T-cell (primary cell): ENCODE data around the gene SENP3. TPM values are rescaled to one million over a fixed set of nuclear protein-coding genes. Genes with fewer than 3 reads are reported as not detected.

ENCODE experiments used
- ATAC-seq, 4 experiments: fragments of 200-7000 bp in 3 of 4; fragments of 150-1000 bp in 1 of 4; cut with Tn5 transposase; replicated peaks in 1 of 4; 1 replicate in 3 of 4; 2 replicates in 1 of 4; pipeline ENCODE4 v1.10.0; 2021; ENCODE audit warnings: moderate library complexity in 3 of 4, mild to moderate bottlenecking in 2 of 4, moderate number of reproducible peaks in 1 of 4
- CTCF ChIA-PET, 2 donors: fragments of 300-600 bp; sonication (Branson Sonifier 250); formaldehyde crosslinking; loops; one replicate each; lab custom pipeline; 2022; ENCODE audit warnings: antibody characterized with exemption in 2 of 2; lab: Charles Lee
- POLR2A ChIA-PET, 2 donors: fragments of 300-600 bp; sonication (Branson Sonifier 250); formaldehyde crosslinking; loops; one replicate each; lab custom pipeline; 2022; ENCODE audit warnings: antibody characterized with exemption in 2 of 2; lab: Charles Lee
- DNase-seq, 35 experiments: peaks; one replicate each; pipeline versions ENCODE4 v3.0.0 to v3.0.0-alpha.2; 2013 to 2023
- H3K27ac ChIP-seq: one replicate; pipeline ENCODE4 v1.5.1; 2013; ENCODE audit warnings: low read length
- H3K27me3 ChIP-seq, 2 experiments: replicated peaks in 1 of 2; 1 replicate in 1 of 2; 2 replicates in 1 of 2; pipeline versions ENCODE4 v1.6.1 to v1.7.0; 2013; ENCODE audit warnings: low read length in 1 of 2, mixed read lengths in 1 of 2; ENCODE audit not compliant: control insufficient read depth in 2 of 2, insufficient read depth in 2 of 2; ENCODE audit errors: extremely low read depth in 1 of 2
- H3K36me3 ChIP-seq, 2 donors: 1 replicate in 1 of 2; 2 replicates in 1 of 2; pipeline versions ENCODE4 v1.6.1 to v1.7.0; 2013; ENCODE audit warnings: low read length in 1 of 2; ENCODE audit not compliant: control insufficient read depth in 2 of 2, insufficient read depth in 1 of 2; ENCODE audit errors: extremely low read depth in 1 of 2
- H3K4me1 ChIP-seq, 2 experiments: 1 replicate in 1 of 2; 2 replicates in 1 of 2; pipeline versions ENCODE4 v1.6.1 to v1.7.0; 2013; ENCODE audit warnings: low read length in 2 of 2, mixed read lengths in 1 of 2; ENCODE audit not compliant: insufficient read depth in 2 of 2, control insufficient read depth in 1 of 2; ENCODE audit errors: extremely low read depth in 1 of 2
- H3K4me3 ChIP-seq, 2 donors: 1 replicate in 1 of 2; 2 replicates in 1 of 2; pipeline versions ENCODE4 v1.5.1 to v1.7.0; 2013; ENCODE audit warnings: mild to moderate bottlenecking in 2 of 2, low read length in 1 of 2, moderate library complexity in 1 of 2; ENCODE audit not compliant: control insufficient read depth in 1 of 2; ENCODE audit errors: extremely low read depth in 1 of 2
- H3K9me3 ChIP-seq: 2 replicates; pipeline ENCODE4 v1.7.0; 2013
- H3K27ac Mint-ChIP-seq, 2 donors: one replicate each; pipeline ENCODE4 v1.8.0; 2020 to 2021; ENCODE audit warnings: mild to moderate bottlenecking in 2 of 2, mixed read lengths in 2 of 2
- H3K27me3 Mint-ChIP-seq, 2 donors: one replicate each; pipeline ENCODE4 v1.8.0; 2021 to 2022; ENCODE audit warnings: mixed read lengths in 2 of 2
- H3K36me3 Mint-ChIP-seq: one replicate; pipeline ENCODE4 v1.8.0; 2021; ENCODE audit warnings: mixed read lengths
- H3K4me1 Mint-ChIP-seq, 3 donors: one replicate each; pipeline ENCODE4 v1.8.0; 2020 to 2022; ENCODE audit warnings: mixed read lengths in 3 of 3, mild to moderate bottlenecking in 1 of 3
- H3K4me3 Mint-ChIP-seq, 3 donors: one replicate each; pipeline ENCODE4 v1.8.0; 2020 to 2022; ENCODE audit warnings: mild to moderate bottlenecking in 3 of 3, mixed read lengths in 3 of 3, moderate library complexity in 3 of 3
- H3K9me3 Mint-ChIP-seq, 3 donors: one replicate each; pipeline ENCODE4 v1.8.0; 2020 to 2022; ENCODE audit warnings: mixed read lengths in 3 of 3
- WGBS: methylation state at CpG from one replicate; pipeline ENCODE4 v1.1.5; 2013; ENCODE audit warnings: missing lambda C conversion rate; ENCODE audit not compliant: insufficient coverage; 5-methylcytosine and 5-hydroxymethylcytosine counted together
- total RNA-seq, 35 experiments: library from RNA in 6 of 35; stranded (reverse) in 6 of 35; fragments of 120-200 nt in 1 of 35; gene quantifications; one replicate each; pipeline versions ENCODE4 v1.2.1 to v1.2.4 and lab custom pipeline; 2013 to 2026

Gene SENP3
- total RNA-seq, 5 donors from 2014 or later (not counting 1 experiment from before 2014, with no cell fraction given) = 38.7 to 43.3 (median 42.6) TPM

GRCh38 chr17:7561028-7561575 is 617 bp upstream of the SENP3 start:
- no peaks in the 10 kb centered on the region for H3K9me3 Mint-ChIP-seq
- CTCF ChIA-PET = interaction anchor here (0.6 to 2.8 kb wide), 35 partner anchors 9 to 515 kb away, joined by 3 to 22 read pairs (median 4); partner anchors contain the start of genes FXR2 (in 1 of the 2), GABARAP (in 1 of the 2), TMEM102 (in 1 of the 2) and TP53 (in 1 of the 2)
- H3K4me3 ChIP-seq = peak overlapping the region; percentile 73 to 83
- peaks cover 8% of the 10 kb centered on the region for H3K36me3 Mint-ChIP-seq
- POLR2A ChIA-PET = interaction anchor here (0.5 to 1.2 kb wide), 6 partner anchors 22 to 280 kb away, joined by 3 to 5 read pairs (median 4); partner anchors contain the start of genes MPDU1 (in 1 of the 2) and SLC2A4 (in 1 of the 2)
- ATAC-seq = peak; percentile 62 to 72 (median 69)
- peak overlapping the region; percentile 87 to 92 (median 92) for H3K4me3 Mint-ChIP-seq
- WGBS = 0% methylated on average over 25 of the region's 32 CpGs
- peak overlapping the region; percentile 85 to 95 for H3K27ac Mint-ChIP-seq
- peak overlapping the region; percentile 91 for H3K27ac ChIP-seq
- H3K27me3 Mint-ChIP-seq = no peaks in the 10 kb centered on the region
- peak; percentile 48 to 87 (median 71) for DNase-seq
- no peaks in the 10 kb centered on the region for H3K27me3 ChIP-seq
- peaks cover 33 to 53% (median 52%) of the 10 kb centered on the region in 3 donors for H3K4me1 Mint-ChIP-seq
- no peaks in the 10 kb centered on the region for H3K9me3 ChIP-seq
- H3K36me3 ChIP-seq = peaks cover 3 to 32% of the 10 kb centered on the region in 2 donors
- peaks cover 12 to 51% of the 10 kb centered on the region in 2 experiments for H3K4me1 ChIP-seq

- WGBS = under 1% methylated on average over 23 of the region's 28 CpGs
- H3K9me3 Mint-ChIP-seq = no peaks in the 10 kb centered on the region
- H3K27ac Mint-ChIP-seq = peak overlapping the region; percentile 79 to 84
- Histone ChIP-seq H3K4me1 (peaks cover 12 to 50% of the 10 kb centered on the region in 2 experiments), H3K9me3 (no peaks in the 10 kb centered on the region), H3K4me3 (peak overlapping the region; percentile 67 to 83), H3K27ac (peak overlapping the region; percentile 61), H3K27me3 (no peaks in the 10 kb centered on the region), H3K36me3 (peaks cover 3 to 35% of the 10 kb centered on the region in 2 donors)
- H3K36me3 Mint-ChIP-seq = peaks cover 4% of the 10 kb centered on the region
- H3K4me3 Mint-ChIP-seq = peak overlapping the region; percentile 82 to 87 (median 85)
- H3K4me1 Mint-ChIP-seq = peaks cover 28 to 48% (median 44%) of the 10 kb centered on the region in 3 donors
- no peaks in the 10 kb centered on the region for H3K27me3 Mint-ChIP-seq
- ATAC-seq = peak in 3 of 4 experiments; percentile 2 to 4 (median 2)
- ChIA-PET POLR2A (interaction anchor here in 1 of 2 donors (1.0 to 1.1 kb wide), 2 partner anchors 12 to 21 kb away, joined by 3 read pairs; partner anchors contain the start of gene MPDU1), CTCF (no interaction called here)
- DNase-seq = no peak
Measured at GRCh38 chr17:7562208-7562605, 488 bp downstream of the SENP3 start.

- H3K9me3 Mint-ChIP-seq = no peaks in the 10 kb centered on the region
- H3K27me3 Mint-ChIP-seq = no peaks in the 10 kb centered on the region
- H3K4me3 ChIP-seq = no peak overlapping the region
- peak overlapping the region in 1 of 2 donors; percentile 84 for H3K27ac Mint-ChIP-seq
- DNase-seq (no peak), ATAC-seq (no peak)
- CTCF ChIA-PET = no interaction called here
- peaks cover 3 to 35% of the 10 kb centered on the region in 2 donors for H3K36me3 ChIP-seq
- peak overlapping the region; percentile 82 to 87 (median 85) for H3K4me3 Mint-ChIP-seq
- 95% methylated on average over 14 of the region's 30 CpGs for WGBS
- POLR2A ChIA-PET = interaction anchor here in 1 of 2 donors (0.5 kb wide), 1 partner anchor 58 kb away, joined by 5 read pairs; no protein-coding TSS in a partner anchor
- H3K27ac ChIP-seq = no peak overlapping the region
- peaks cover 9% of the 10 kb centered on the region for H3K36me3 Mint-ChIP-seq
- H3K27me3 ChIP-seq = no peaks in the 10 kb centered on the region
- peaks cover 8 to 39% of the 10 kb centered on the region in 2 experiments for H3K4me1 ChIP-seq
- H3K9me3 ChIP-seq = no peaks in the 10 kb centered on the region
- peaks cover 24 to 44% (median 34%) of the 10 kb centered on the region in 3 donors for H3K4me1 Mint-ChIP-seq
Measured at GRCh38 chr17:7563115-7563869, 1.6 kb downstream of the SENP3 start.

- Mint-ChIP-seq H3K27me3 (no peaks in the 10 kb centered on the region), H3K27ac (no peak overlapping the region), H3K9me3 (no peaks in the 10 kb centered on the region), H3K4me3 (no peak overlapping the region), H3K36me3 (peaks cover 34% of the 10 kb centered on the region), H3K4me1 (peaks cover 16 to 30% (median 19%) of the 10 kb centered on the region in 3 donors)
- ATAC-seq (no peak), DNase-seq (no peak)
- H3K4me1 ChIP-seq = peaks cover 10 to 18% of the 10 kb centered on the region in 2 experiments
- H3K4me3 ChIP-seq = no peak overlapping the region
- WGBS = no CpG with 5 or more reads among the region's 5 CpGs
- H3K27ac ChIP-seq = no peak overlapping the region
- POLR2A ChIA-PET = no interaction called here
- no peaks in the 10 kb centered on the region for H3K9me3 ChIP-seq
- H3K36me3 ChIP-seq = peaks cover 2 to 52% of the 10 kb centered on the region in 2 donors
- H3K27me3 ChIP-seq = no peaks in the 10 kb centered on the region
- CTCF ChIA-PET = interaction anchor here (0.6 to 1.0 kb wide), 3 partner anchors 134 to 425 kb away, joined by 3 to 7 read pairs (median 3); partner anchors contain the start of gene TMEM102 (in 1 of the 2)
Measured at GRCh38 chr17:7569571-7569970, 7.9 kb downstream of the SENP3 start.

GRCh38 chr17:7570351-7570750 is 8.6 kb downstream of the SENP3 start:
- ChIA-PET POLR2A (no interaction called here), CTCF (interaction anchor here in 1 of 2 donors (0.6 to 1.0 kb wide), 3 partner anchors 135 to 426 kb away, joined by 3 read pairs; partner anchors contain the start of gene TMEM102)
- Mint-ChIP-seq H3K36me3 (peaks cover 42% of the 10 kb centered on the region), H3K4me3 (no peak overlapping the region), H3K27me3 (no peaks in the 10 kb centered on the region), H3K9me3 (no peaks in the 10 kb centered on the region), H3K4me1 (peaks cover 24 to 37% (median 26%) of the 10 kb centered on the region in 3 donors), H3K27ac (peak overlapping the region in 1 of 2 donors; percentile 71)
- no peak overlapping the region for H3K4me3 ChIP-seq
- 95% methylated on average over 4 of the region's 10 CpGs for WGBS
- no peaks in the 10 kb centered on the region for H3K27me3 ChIP-seq
- H3K4me1 ChIP-seq = peaks cover 18 to 26% of the 10 kb centered on the region in 2 experiments
- DNase-seq (no peak), ATAC-seq (no peak)
- H3K36me3 ChIP-seq = peaks cover 7 to 52% of the 10 kb centered on the region in 2 donors
- H3K27ac ChIP-seq = no peak overlapping the region
- no peaks in the 10 kb centered on the region for H3K9me3 ChIP-seq

GRCh38 chr17:7572338-7572587 is 10.5 kb downstream of the SENP3 start:
- ChIA-PET CTCF (no interaction called here), POLR2A (interaction anchor here in 1 of 2 donors (0.6 kb wide), 2 partner anchors 13 to 301 kb away, joined by 3 to 4 read pairs; no protein-coding TSS in a partner anchor)
- Histone ChIP-seq H3K9me3 (no peaks in the 10 kb centered on the region), H3K27ac (peak overlapping the region; percentile 82), H3K27me3 (no peaks in the 10 kb centered on the region), H3K4me1 (peaks cover 21 to 39% of the 10 kb centered on the region in 2 experiments), H3K4me3 (peak overlapping the region; percentile 49 to 75), H3K36me3 (peaks cover 7 to 56% of the 10 kb centered on the region in 2 donors)
- H3K4me3 Mint-ChIP-seq = peak overlapping the region; percentile 95 to 98 (median 96)
- peak overlapping the region; percentile 96 to 99 for H3K27ac Mint-ChIP-seq
- peaks cover 59% of the 10 kb centered on the region for H3K36me3 Mint-ChIP-seq
- DNase-seq (peak in 3 of 35 experiments; percentile 98 to 99 (median 98)), ATAC-seq (no peak)
- H3K4me1 Mint-ChIP-seq = peaks cover 43 to 52% (median 45%) of the 10 kb centered on the region in 3 donors
- 0% methylated on average over 10 of the region's 11 CpGs for WGBS
- H3K27me3 Mint-ChIP-seq = no peaks in the 10 kb centered on the region
- H3K9me3 Mint-ChIP-seq = no peaks in the 10 kb centered on the region
